Measurements from ENCODE around the gene RNF112. TPM values are rescaled to one million over a fixed set of nuclear protein-coding genes. Genes with fewer than 3 reads are reported as not detected.

RNF112 gene, protein sequence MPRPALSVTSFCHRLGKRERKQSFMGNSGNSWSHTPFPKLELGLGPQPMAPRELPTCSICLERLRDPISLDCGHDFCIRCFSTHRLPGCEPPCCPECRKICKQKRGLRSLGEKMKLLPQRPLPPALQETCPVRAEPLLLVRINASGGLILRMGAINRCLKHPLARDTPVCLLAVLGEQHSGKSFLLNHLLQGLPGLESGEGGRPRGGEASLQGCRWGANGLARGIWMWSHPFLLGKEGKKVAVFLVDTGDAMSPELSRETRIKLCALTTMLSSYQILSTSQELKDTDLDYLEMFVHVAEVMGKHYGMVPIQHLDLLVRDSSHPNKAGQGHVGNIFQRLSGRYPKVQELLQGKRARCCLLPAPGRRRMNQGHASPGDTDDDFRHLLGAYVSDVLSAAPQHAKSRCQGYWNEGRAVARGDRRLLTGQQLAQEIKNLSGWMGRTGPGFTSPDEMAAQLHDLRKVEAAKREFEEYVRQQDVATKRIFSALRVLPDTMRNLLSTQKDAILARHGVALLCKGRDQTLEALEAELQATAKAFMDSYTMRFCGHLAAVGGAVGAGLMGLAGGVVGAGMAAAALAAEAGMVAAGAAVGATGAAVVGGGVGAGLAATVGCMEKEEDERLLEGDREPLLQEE
- total RNA-seq, result 0.21 TPM

DNA sequence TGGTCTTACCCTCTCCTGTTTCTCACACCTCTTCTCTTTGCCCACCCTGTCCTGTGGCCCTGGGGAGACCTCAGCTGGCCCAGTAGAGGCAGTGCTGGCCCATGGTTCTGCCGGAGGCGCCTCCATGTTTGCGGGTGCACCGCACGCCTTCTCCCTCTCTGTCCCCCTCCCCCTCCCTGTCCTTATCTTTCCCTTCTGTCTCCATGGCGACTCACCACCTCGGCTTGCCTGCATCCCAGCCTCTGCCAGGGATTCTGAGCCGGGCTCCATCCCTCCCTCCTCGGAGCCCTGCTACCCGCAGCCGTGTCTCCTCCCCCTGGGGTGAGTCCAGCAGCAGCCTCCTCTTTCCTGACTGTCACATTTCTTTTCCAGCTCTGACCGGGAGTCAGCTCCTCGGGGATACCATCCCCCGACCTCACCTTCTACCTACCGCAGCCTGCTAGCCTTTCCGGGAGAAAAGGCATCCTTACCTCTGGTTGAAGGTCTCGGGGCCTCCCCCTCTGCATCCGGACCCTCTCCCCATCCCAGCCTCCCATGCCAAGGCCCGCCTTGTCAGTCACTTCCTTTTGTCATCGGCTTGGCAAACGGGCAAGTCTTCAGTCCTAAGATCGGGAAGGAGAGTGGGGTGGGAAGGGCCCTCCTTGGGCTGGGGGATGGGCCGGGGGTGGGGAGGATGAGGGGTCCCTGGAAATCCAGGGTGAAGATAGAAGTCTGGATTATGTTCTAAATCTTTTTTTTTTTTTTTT is at the start of gene RNF112:
Gene RNF112, plus strand, starts transcription at position 358 of the 746 bp plus-strand sequence. Its CDS starts 177 bp downstream, at position 535.
- no peaks in the 10 kb centered on the region for H3K27me3 ChIP-seq (ENCODE audit: insufficient read depth, low read length)
- H3K4me1 ChIP-seq (ENCODE audit: insufficient read depth, low read length), result no peaks in the 10 kb centered on the region
- no peak within 1 kb of the TSS for H3K4me3 ChIP-seq (ENCODE audit: low read length)
- H3K9me3 ChIP-seq (ENCODE audit: low read depth, low read length), result no peaks in the 10 kb centered on the region

DNA sequence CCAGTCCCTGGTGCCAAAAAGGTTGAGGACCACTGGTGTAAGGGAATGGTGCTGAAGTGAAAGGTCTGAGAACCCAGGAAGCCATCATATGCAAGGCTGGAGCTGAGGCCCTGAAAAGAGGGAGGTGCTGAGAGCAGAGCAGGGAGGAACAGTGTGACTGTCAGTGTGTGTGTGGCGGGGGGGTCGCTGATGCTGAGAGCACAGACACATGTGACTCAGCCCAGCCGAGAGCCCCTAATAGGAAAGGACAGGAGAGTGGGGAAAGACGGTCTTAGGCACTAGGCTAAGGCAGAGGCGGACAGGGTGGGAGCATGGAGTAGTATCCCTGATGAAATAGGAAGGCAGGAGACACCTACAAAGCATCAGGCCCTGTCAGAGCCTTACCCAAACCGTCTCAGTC is 49.7 kb upstream of the RNF112 start:
- Histone ChIP-seq H3K27me3 (ENCODE audit: insufficient read depth, low read length) (no peaks in the 10 kb centered on the region), H3K4me3 (ENCODE audit: low read length) (no peak overlapping the region), H3K4me1 (ENCODE audit: insufficient read depth, low read length) (peaks cover 15% of the 10 kb centered on the region), H3K9me3 (ENCODE audit: low read depth, low read length) (no peaks in the 10 kb centered on the region)

DNA sequence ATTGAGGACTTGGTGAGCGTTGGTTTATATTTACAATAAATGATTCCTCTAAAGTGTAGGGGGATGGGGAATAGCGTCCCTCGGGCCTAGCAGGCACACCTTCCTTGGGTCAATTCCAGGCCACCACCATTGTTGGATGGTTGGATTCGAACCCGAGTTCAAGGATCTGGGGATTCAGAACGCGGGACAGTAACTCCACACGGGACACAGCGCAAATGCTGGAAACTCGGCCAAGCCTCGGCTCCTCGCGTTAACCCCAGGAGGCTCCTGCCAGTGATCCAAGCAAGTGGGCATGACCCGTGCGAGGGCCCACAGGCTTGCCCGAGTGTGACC is 49.1 kb upstream of the RNF112 start:
- Histone ChIP-seq H3K27me3 (ENCODE audit: insufficient read depth, low read length) (no peaks in the 10 kb centered on the region), H3K4me3 (ENCODE audit: low read length) (peak overlapping the region; percentile 39), H3K4me1 (ENCODE audit: insufficient read depth, low read length) (peaks cover 15% of the 10 kb centered on the region), H3K9me3 (ENCODE audit: low read depth, low read length) (no peaks in the 10 kb centered on the region)

DNA sequence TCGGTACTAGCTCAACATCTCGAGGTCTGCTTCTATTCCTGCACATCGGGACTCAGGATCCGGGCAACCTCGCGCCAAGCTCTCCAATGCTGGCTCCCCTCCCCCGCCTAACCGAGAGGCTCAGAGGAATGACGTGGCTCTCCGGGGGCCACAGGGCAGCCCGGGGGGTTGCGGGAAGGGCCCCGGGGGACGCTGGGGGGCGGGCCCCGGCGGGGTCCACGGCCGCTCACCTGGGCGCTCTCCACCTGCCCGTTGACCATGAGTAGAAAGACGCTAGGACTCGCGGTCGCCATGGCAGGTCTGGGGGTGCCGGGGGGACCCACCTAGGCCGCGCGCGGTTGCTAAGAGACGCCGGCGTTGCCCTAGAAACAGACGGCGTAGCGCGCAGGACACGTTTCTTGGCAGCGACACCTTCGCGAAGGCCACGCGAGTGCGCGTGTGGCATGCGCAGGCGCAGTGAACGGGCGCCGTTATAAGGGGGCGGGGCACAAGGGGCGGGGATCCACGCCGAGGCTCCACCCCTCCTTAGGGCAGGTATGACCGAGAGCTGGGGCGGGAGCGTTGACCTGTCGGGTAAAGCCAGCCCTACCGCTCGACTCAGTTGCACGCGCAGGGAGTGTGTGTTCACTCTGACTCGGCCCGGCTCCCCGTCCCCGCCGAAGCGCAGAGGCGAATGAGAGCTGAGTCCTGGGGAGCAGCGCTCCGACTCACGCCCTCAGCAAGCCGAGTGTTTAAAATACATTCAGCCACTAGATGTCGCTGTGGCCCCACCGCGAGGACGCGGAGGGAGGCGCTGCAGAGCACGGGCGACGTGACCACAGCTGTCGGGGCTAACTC is 48.5 kb upstream of the RNF112 start, which contains the start of gene B9D1:
Gene B9D1, minus strand, starts transcription at position 447 of the 837 bp plus-strand sequence. Its CDS starts 154 bp downstream, at position 293.
- Histone ChIP-seq H3K4me1 (ENCODE audit: insufficient read depth, low read length) (peaks cover 15% of the 10 kb centered on the region), H3K4me3 (ENCODE audit: low read length) (peak within 1 kb of the TSS; percentile 39), H3K9me3 (ENCODE audit: low read depth, low read length) (no peaks in the 10 kb centered on the region), H3K27me3 (ENCODE audit: insufficient read depth, low read length) (no peaks in the 10 kb centered on the region)

DNA sequence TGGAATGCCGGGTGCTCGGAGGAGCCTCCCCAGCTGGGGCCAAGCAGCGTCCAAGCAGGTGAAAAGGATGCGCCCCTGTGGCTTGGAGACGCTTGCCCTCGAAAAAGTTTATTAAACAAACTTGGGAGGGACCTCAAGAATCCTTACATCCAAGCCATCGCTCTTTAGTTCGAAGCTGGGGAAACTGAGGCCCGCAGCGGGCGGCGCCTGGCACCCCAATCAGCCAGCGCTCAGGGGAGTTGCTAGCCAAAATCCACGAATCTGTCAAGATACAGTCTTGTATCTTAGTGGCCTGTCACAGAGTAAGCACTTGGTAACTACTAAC is 48.0 kb upstream of the RNF112 start:
- no peaks in the 10 kb centered on the region for H3K9me3 ChIP-seq (ENCODE audit: low read depth, low read length)
- H3K27me3 ChIP-seq (ENCODE audit: insufficient read depth, low read length), result no peaks in the 10 kb centered on the region
- H3K4me1 ChIP-seq (ENCODE audit: insufficient read depth, low read length), result peaks cover 18% of the 10 kb centered on the region
- H3K4me3 ChIP-seq (ENCODE audit: low read length), result peak overlapping the region; percentile 39

DNA sequence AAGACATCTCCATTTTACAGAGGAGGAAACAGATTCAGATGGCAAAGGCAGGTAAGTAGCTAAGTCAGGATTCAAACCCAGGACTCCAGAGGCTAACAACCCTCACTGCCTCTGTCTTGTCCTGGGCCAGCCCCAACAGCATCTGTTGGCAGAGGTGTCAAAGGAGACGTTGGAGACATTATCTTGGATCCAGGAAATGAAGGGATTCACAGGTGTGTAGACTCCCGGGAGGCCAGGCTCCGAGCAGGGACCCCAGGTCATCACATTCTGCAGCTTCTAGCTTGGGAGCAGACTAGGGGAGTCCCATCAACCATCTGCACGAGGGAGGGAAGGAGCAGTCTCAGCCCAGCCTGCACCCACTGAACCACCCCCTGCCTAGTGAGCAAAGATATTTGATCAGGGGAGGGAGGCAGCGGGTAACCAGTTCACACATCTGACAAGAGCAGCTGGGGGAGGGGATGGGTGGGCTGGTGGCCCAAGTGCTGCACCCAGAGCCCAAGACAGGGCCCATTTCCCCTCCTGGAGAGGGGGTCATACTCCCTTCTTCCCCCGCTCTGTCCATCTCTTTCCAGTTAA is 47.5 kb upstream of the RNF112 start:
- no peaks in the 10 kb centered on the region for H3K27me3 ChIP-seq (ENCODE audit: insufficient read depth, low read length)
- H3K4me3 ChIP-seq (ENCODE audit: low read length), result no peak overlapping the region
- H3K4me1 ChIP-seq (ENCODE audit: insufficient read depth, low read length), result peaks cover 22% of the 10 kb centered on the region
- no peaks in the 10 kb centered on the region for H3K9me3 ChIP-seq (ENCODE audit: low read depth, low read length)

DNA sequence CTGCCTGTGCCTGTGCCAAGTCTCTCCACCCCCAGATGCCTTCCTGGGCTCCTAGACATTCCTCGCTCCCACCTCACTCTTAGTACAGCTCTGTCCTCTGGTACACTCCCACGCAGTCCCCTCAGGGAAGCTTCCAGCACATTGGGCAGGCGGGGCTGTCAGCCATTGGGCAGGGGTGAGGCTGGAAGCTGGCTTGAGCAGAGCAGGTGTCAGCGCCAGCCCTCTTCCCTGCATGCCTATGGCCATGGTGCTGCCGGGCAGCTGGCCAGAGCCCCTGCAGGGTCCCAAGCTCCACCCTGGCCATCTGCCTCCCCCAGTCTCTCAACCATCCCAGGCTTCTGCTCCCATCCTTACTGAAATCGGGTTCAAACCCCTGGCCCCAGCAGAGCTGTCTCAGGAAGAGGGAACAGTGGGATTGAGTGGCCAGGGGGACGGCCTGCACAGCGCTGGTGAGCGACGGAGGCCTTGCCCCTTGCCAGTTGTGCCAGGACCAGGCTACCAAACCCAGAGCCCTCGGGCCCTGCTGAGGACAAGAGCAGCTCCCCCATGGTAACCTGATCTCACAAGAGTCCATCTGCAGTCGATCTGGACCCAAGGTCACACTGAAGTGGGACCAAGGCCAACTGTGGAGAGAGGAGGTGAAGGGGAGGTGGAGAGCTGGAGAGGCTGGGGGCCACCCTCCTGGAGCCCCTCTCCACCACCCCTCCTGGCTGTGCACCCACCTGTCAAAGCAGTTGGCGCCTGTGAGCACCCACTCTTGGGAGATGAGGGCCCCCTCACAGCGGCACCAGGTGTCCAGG is 46.1 kb upstream of the RNF112 start:
- H3K4me1 ChIP-seq (ENCODE audit: insufficient read depth, low read length), result peaks cover 35% of the 10 kb centered on the region
- no peak overlapping the region for H3K4me3 ChIP-seq (ENCODE audit: low read length)
- H3K27me3 ChIP-seq (ENCODE audit: insufficient read depth, low read length), result no peaks in the 10 kb centered on the region
- no peaks in the 10 kb centered on the region for H3K9me3 ChIP-seq (ENCODE audit: low read depth, low read length)

DNA sequence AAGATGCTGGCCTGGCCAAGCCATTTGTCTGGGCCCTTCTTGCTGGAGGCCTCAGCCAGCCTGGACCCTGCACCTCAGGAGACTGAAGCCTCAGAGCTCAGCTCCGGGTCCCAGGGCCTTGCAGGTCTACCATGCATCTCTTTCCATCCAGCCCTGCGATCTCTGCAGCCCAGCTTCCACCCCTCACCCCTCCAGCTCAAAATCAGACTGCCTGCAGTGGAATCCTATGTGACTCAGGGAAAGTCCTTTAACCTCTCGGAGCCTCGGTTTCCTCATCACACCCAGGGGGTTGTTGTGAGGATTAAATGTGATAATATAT is 45.6 kb upstream of the RNF112 start:
- Histone ChIP-seq H3K9me3 (ENCODE audit: low read depth, low read length) (no peaks in the 10 kb centered on the region), H3K4me3 (ENCODE audit: low read length) (no peak overlapping the region), H3K4me1 (ENCODE audit: insufficient read depth, low read length) (peaks cover 41% of the 10 kb centered on the region), H3K27me3 (ENCODE audit: insufficient read depth, low read length) (no peaks in the 10 kb centered on the region)

DNA sequence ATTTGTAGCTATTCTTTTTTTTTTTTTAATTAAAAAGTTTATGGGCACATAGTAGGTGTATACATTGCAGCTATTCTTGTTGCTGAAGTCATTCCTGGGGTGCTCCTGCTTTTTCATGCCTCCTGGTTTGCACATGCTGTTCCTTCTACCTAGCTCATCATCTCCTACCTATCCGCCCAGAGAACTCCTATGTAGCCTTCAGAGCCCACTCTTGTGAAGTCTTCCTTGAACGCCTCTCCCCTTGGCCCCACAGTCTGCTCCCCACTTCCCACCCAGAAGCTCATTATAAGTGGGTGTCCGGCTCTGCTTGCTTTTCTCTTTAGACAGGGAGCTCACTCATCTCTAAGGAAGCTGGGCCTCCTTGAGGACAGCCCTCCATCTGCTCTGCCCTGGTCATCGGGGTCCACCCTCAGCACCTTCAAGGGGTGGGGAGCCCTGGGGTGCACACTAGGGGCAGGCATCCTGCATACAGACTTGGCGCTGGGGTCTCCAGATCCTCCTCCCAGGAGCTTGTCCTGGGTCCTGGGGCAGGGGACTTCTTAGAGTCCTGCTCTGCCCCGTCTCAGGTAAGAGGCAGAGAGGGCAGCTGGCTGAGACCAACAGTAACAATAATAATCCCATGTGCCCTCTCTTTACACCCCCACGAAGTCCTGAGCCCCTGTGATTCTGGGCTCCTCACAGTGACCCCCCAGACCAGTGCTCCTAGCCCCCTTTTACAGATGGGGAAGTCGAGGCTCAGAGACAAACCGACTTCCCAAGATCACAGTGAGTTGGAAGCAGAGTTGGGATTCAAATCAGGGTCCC is 45.0 kb upstream of the RNF112 start:
- H3K4me3 ChIP-seq (ENCODE audit: low read length), result no peak overlapping the region
- H3K27me3 ChIP-seq (ENCODE audit: insufficient read depth, low read length), result no peaks in the 10 kb centered on the region
- peaks cover 47% of the 10 kb centered on the region for H3K4me1 ChIP-seq (ENCODE audit: insufficient read depth, low read length)
- H3K9me3 ChIP-seq (ENCODE audit: low read depth, low read length), result no peaks in the 10 kb centered on the region

DNA sequence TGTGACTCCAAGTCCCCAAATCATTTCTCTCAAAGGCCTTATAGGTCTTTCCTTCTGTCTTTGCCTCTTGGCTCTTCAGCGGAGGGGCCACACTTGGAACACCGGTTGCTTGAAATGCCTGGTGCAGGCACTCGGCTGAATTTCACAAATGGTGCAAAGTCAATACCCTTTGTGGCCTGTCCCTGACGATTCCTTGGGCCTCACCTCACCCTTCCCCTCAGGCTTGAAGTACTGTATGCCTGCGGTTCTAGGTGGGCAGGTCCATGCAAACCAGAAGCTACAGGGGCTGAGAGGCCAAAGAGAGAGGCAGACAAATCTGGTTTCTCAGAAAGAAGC is 44.4 kb upstream of the RNF112 start:
- Histone ChIP-seq H3K27me3 (ENCODE audit: insufficient read depth, low read length) (no peaks in the 10 kb centered on the region), H3K4me3 (ENCODE audit: low read length) (no peak overlapping the region), H3K9me3 (ENCODE audit: low read depth, low read length) (no peaks in the 10 kb centered on the region), H3K4me1 (ENCODE audit: insufficient read depth, low read length) (peaks cover 52% of the 10 kb centered on the region)

DNA sequence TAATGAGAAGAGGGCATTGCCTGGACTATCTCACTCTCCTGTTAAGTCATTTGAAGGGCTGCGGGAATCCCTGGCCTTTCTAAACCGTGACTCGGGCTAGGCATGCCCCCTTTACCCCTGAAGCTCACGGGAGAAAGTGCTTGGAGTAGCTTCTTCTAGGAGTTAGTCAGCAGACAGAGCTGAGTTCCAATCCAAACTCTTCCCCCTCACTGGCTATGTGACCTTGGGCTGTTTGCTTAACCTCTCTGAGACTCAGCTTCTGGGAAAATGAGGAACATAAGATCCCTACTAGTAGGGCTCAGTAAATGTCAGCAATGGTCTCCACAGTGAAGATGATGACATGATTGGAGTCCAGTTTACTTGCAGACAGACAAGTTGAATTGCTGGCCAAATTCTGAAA is 42.8 kb upstream of the RNF112 start:
- Histone ChIP-seq H3K9me3 (ENCODE audit: low read depth, low read length) (no peaks in the 10 kb centered on the region), H3K27me3 (ENCODE audit: insufficient read depth, low read length) (no peaks in the 10 kb centered on the region), H3K4me3 (ENCODE audit: low read length) (no peak overlapping the region), H3K4me1 (ENCODE audit: insufficient read depth, low read length) (peaks cover 56% of the 10 kb centered on the region)

DNA sequence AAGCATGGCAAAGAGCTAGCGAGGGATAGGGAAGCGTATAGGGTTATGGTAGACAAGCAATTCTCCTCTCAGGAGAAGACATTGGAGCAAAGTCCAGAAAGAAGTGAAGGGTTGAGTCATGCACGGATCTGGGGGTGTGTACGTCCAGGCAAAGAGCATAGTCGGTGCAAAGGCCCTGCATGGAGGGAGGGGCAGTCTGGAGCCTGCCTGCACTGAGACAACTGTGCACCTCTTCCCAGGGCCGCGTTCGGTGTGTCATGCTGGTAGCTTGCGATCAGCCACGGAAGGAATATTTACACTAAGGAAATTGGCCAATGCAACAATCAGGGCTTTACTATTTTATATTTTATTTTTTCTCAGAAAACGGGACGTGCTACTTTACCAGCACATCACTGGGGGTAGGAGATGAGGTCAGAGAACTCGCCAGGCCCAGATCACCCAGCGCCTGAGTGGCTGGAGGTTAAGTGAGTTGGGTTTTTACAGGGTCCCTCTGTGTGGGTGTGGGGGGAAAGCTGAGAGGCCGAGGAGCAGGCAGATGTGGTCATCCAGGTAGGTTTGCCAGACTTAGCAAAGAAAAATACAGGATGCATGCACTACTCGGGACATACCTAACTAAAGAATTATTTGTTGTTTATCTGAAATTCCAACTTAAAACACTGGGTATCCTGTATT is 41.8 kb upstream of the RNF112 start:
- Histone ChIP-seq H3K4me3 (ENCODE audit: low read length) (no peak overlapping the region), H3K27me3 (ENCODE audit: insufficient read depth, low read length) (no peaks in the 10 kb centered on the region), H3K4me1 (ENCODE audit: insufficient read depth, low read length) (peaks cover 60% of the 10 kb centered on the region), H3K9me3 (ENCODE audit: low read depth, low read length) (no peaks in the 10 kb centered on the region)

DNA sequence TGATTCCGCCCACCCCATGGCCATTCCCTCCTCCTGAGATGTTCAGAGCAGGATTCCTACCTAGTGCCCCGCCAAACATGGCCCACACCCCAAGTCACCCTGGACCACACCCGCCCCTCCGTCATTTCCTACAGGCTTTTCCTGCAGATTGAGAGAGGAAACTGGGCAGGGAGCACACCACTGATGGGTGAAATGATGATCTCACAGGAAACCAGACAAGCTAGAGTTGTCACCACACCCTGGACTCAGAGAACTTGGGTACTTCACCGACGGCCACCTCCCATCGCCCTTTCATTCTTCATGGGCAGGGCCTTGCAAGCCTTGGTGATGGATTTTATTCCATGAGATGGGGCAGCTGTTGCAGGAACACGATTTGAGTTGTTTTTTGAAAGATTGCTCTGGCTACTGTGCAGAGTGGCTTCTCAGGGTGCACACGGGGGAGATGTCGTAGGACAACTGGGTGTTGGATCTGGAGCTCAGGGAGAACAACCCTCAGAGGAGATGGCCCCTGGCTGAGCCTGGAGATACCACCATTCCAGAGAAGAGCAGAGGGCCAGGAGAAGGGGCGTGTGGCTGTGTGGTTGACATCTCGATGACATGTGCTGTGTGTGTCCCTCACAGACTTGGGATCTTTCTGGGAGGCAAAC is 41.1 kb upstream of the RNF112 start:
- Histone ChIP-seq H3K4me1 (ENCODE audit: insufficient read depth, low read length) (peaks cover 60% of the 10 kb centered on the region), H3K4me3 (ENCODE audit: low read length) (no peak overlapping the region), H3K27me3 (ENCODE audit: insufficient read depth, low read length) (no peaks in the 10 kb centered on the region), H3K9me3 (ENCODE audit: low read depth, low read length) (no peaks in the 10 kb centered on the region)
